EH (cell line): ENCODE data around the gene FRAT2.

ENCODE experiments used
- DNase-seq: peaks from one replicate; pipeline ENCODE4 v3.0.0-alpha.2; 2015; ENCODE audit warnings: low read depth

The FRAT2 gene

GRCh38 chr10:97325754-97326153 lies 8.8 kb downstream of the FRAT2 start:
- no peak for DNase-seq

GRCh38 chr10:97323501-97323900 lies 11.0 kb downstream of the FRAT2 start:
- no peak for DNase-seq

DNA sequence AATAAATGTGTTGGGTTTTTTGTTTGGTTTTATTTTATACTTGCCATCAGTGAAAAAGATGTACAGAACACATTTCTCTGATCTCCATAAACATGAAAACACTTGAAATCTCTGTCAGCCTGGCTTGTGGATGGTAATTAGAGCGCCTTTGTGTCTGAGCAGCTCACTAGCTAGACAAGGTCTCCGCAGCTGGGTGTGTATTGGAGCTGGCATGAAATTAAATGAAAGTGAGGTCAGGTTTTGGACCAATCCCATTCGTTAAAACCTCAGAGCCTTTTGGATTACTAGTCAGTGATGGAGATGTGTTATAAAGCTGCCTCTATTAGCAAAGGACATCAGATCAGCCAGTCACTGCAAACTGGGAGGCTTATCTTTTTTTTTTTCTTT lies 12.7 kb downstream of the FRAT2 start:
- no peak for DNase-seq

DNA sequence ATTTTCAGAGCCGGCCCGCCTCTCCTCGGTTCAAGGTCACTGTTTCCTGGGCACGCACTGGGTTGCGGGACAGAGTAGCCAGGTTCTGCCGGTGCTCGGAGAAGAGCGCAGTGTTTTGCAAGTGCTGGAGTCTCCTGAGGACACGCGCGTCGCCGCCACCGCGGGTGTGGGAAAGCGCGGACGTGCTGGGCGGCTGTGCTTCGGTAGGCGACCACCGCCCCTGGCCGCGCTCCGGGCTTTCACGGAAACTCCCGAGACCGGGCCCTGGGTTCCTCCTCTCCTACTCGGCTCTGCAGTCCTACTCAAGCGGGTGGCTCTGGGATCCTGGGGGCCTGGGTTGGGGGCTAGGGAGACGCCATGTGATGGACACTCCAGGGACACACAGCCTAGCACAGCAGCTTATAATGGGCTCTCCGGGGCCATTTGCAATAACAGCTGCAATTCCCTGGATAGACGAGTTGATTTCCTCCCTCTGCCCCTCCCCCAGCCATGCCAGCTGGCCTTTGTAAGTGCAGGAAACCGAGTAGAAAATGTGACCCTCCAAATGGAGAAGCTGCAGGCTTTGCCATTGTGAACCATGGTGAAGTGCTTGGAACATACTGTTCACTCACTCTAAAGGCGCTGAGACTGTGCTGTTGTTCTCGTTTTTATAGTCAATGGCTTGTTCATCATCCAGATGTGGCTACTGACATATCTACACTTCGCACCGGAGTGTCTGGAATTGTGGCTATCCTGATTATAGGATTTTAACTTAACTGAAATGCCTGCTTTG lies 13.3 kb downstream of the FRAT2 start:
- DNase-seq: no peak

- no peak for DNase-seq
Measured at GRCh38 chr10:97320480-97321031, 14.0 kb downstream of the FRAT2 start.

DNA sequence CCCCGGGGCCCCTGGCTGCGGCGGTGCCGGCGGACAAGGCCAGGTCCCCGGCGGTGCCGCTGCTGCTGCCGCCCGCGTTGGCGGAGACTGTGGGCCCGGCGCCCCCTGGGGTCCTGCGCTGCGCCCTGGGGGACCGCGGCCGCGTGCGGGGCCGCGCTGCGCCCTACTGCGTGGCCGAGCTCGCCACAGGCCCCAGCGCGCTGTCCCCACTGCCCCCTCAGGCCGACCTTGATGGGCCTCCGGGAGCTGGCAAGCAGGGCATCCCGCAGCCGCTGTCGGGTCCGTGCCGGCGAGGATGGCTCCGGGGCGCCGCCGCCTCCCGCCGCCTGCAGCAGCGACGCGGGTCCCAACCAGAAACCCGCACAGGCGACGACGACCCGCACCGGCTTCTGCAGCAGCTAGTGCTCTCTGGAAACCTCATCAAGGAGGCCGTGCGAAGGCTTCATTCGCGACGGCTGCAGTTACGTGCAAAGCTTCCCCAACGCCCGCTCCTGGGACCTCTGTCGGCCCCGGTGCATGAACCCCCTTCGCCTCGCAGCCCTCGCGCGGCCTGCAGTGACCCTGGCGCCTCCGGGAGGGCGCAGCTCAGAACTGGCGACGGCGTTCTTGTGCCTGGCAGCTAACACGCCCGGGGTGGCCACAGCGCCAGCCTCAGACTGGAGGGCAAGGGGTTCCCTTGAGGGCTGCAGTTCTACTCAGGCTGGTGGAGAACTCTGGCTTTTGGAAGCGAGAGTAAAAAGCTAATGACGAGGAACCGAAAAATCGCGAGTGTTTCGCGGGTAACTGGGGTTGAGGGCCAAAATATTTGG lies 14.7 kb downstream of the FRAT2 start:
- peak; percentile 35 for DNase-seq

GRCh38 chr10:97318772-97319651 lies 15.5 kb downstream of the FRAT2 start, which contains the start of gene FRAT1:
TSS of gene FRAT1 (plus strand) at chr10:97319271. CDS start at chr10:97319454, 183 bp downstream.
- DNase-seq: peak; percentile 86

- no peak for DNase-seq
Measured at GRCh38 chr10:97314671-97315070, 19.9 kb downstream of the FRAT2 start.

- no peak for DNase-seq
Measured at GRCh38 chr10:97312897-97313296, 21.6 kb downstream of the FRAT2 start.

GRCh38 chr10:97311111-97311626 lies 23.4 kb downstream of the FRAT2 start:
- no peak for DNase-seq

- DNase-seq: no peak
Measured at GRCh38 chr10:97307866-97308780, 26.4 kb downstream of the FRAT2 start.

DNA sequence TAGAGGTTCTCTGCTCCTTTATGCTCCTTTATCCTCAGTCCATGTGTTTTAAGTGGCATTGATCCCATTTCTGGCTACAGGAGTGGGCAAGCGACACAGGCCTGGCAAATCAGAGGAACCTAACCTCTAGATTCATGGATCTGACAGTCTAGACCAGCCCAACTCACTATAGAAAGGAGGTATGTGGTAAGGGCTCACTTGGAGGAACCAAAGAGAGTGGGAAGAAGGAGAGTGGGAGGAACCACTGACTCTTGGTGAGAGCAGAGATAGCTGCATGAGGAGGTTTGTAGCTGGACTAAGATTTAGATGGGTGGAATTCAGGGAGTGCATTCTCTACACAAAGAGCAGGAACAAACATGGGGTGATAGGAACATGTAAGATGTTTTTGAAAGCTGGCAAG lies 27.1 kb downstream of the FRAT2 start:
- no peak for DNase-seq

DNA sequence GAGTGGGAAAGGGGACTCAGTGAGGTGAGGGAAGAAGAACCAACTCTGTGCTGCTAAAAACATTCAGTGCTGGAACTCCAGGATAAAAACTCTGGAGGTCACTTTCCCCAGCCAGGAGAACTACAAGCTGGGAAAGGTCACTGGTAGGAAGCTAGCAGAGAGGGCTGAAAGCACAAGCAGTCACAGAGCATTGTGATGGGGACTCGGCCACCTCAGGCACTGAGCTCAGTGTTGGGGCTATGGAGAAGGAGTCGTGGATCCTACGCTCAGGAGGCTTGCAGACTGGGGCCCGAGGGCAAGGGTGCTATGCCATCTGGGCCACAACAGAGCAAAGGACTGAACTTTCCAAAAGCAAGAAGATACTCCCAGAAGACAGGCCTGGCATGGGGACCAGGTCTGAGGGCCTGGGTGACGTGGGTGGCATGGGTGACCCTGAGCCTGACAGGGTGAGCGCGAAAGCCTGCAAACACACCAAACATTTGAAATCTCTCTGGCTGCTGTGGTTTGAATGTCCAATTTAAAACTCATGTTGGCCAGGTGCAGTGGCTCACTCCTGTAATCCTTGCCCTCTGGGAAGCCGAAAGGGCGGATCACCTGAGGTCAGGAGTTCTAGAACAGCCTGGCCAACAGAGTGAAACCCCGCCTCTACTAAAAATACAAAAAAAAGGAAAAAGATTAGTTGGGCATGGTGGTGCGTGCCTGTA lies 32.3 kb downstream of the FRAT2 start:
- DNase-seq: no peak

DNA sequence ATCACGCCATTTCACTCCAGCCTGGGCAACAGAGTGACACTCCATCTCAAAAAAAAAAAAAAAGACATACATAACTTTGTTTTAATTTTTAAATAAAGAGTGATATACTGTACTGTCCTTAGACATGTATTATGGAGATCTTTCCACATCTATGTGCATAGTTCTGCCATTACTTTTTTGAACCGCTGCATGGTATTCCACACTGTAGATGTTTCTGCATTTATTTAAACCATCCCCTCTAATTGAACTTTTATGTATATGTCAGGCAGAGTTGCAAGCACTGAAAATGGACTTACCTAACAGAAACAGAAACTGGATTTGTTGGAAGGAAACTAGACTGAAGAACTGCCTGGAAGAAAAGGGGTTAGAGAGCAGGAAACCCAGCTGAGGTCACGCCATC lies 33.5 kb downstream of the FRAT2 start:
- DNase-seq: no peak

- no peak for DNase-seq
Measured at GRCh38 chr10:97298223-97298571, 36.3 kb downstream of the FRAT2 start.

- DNase-seq: no peak
Measured at GRCh38 chr10:97297556-97298222, 36.8 kb downstream of the FRAT2 start.

- DNase-seq: no peak
Measured at GRCh38 chr10:97292862-97293198, 41.7 kb downstream of the FRAT2 start.

GRCh38 chr10:97292097-97292861 lies 42.2 kb downstream of the FRAT2 start, which contains the start of gene ARHGAP19:
TSS of gene ARHGAP19 (minus strand) at chr10:97292637. CDS start at chr10:97292627, 10 bp downstream.
- DNase-seq: peak; percentile 99
